Natural killer cell (primary cell): ENCODE results near the gene KPNA2. TPM values are rescaled to one million over a fixed set of nuclear protein-coding genes. Genes with fewer than 3 reads are reported as not detected.

Experiments used
- ATAC-seq, 3 donors: fragments of 150-1000 bp in 2 of 3; fragments of 200-7000 bp in 1 of 3; cut with Tn5 transposase; 1 replicate in 1 of 3; 2 replicates in 2 of 3; pipeline ENCODE4 v1.10.0; 2021; ENCODE audit warnings: mild to moderate bottlenecking in 2 of 3, moderate library complexity in 2 of 3
- DNase-seq, 2 donors: peaks; one replicate each; pipeline versions ENCODE4 v3.0.0 to v3.0.0-alpha.2; 2013 to 2021; ENCODE audit warnings: mixed read lengths in 1 of 2
- H3K27ac ChIP-seq: one replicate; pipeline ENCODE4 v1.5.1; 2013; ENCODE audit warnings: mild to moderate bottlenecking, low read length
- H3K27me3 ChIP-seq: one replicate; pipeline ENCODE4 v1.6.1; 2013; ENCODE audit warnings: low read length; ENCODE audit not compliant: control insufficient read depth, insufficient read depth
- H3K36me3 ChIP-seq: one replicate; pipeline ENCODE4 v1.6.1; 2013; ENCODE audit warnings: low read length; ENCODE audit not compliant: control insufficient read depth, insufficient read depth
- H3K4me1 ChIP-seq: one replicate; pipeline ENCODE4 v1.6.1; 2013; ENCODE audit warnings: low read length; ENCODE audit not compliant: control insufficient read depth, insufficient read depth
- H3K4me3 ChIP-seq: one replicate; pipeline ENCODE4 v1.5.1; 2013; ENCODE audit warnings: low read length
- H3K9me3 ChIP-seq: one replicate; pipeline ENCODE4 v1.6.1; 2013; ENCODE audit warnings: low read length; ENCODE audit not compliant: control insufficient read depth, insufficient read depth
- H3K27ac Mint-ChIP-seq, 2 donors: one replicate each; pipeline ENCODE4 v1.8.0; 2022; ENCODE audit warnings: mild to moderate bottlenecking in 2 of 2, mixed read lengths in 2 of 2, moderate library complexity in 1 of 2
- H3K27me3 Mint-ChIP-seq, 2 donors: one replicate each; pipeline ENCODE4 v1.8.0; 2022; ENCODE audit warnings: low read depth in 2 of 2, mixed read lengths in 2 of 2
- H3K36me3 Mint-ChIP-seq: one replicate; pipeline ENCODE4 v1.8.0; 2022; ENCODE audit warnings: mixed read lengths
- H3K4me1 Mint-ChIP-seq, 2 donors: one replicate each; pipeline ENCODE4 v1.8.0; 2022; ENCODE audit warnings: mixed read lengths in 2 of 2
- H3K4me3 Mint-ChIP-seq: one replicate; pipeline ENCODE4 v1.8.0; 2022; ENCODE audit warnings: mild to moderate bottlenecking, moderate library complexity, mixed read lengths
- H3K9me3 Mint-ChIP-seq, 2 donors: one replicate each; pipeline ENCODE4 v1.8.0; 2022; ENCODE audit warnings: mixed read lengths in 2 of 2
- CTCF ChIP-seq: fragments of 200-600 bp; IDR thresholded peaks from one replicate; pipeline ENCODE4 v1.8.0; 2022; ENCODE audit warnings: antibody characterized with exemption
- WGBS: methylation state at CpG from one replicate; pipeline ENCODE4 v1.1.7; 2013; ENCODE audit warnings: missing lambda C conversion rate; ENCODE audit not compliant: insufficient coverage; 5-methylcytosine and 5-hydroxymethylcytosine counted together
- intact Hi-C: fragments of 100-400 bp; cut with micrococcal nuclease; formaldehyde crosslinking; loops from one replicate; pipeline ENCODE4 v1.14.2; 2022
- total RNA-seq, 4 donors: library from RNA; stranded (reverse); fragments of 120-200 nt in 1 of 4; gene quantifications; one replicate each; pipeline versions ENCODE4 v1.2.3 to v1.2.4, GENCODE V29; 2013 to 2022

Gene KPNA2
- total RNA-seq, 3 donors from 2014 or later (not counting 1 experiment from before 2014, with no cell fraction given), result 45.1 to 52.8 (median 49.3) TPM

GRCh38 chr17:67993153-67993997, 42.2 kb upstream of the KPNA2 start:
- no peak for TF ChIP-seq CTCF
- under 1% methylated on average over 144 of the region's 144 CpGs for WGBS
- Mint-ChIP-seq H3K4me1 (peaks cover 35 to 38% of the 10 kb centered on the region in 2 donors), H3K9me3 (no peaks in the 10 kb centered on the region), H3K27me3 (peaks cover 5 to 20% of the 10 kb centered on the region in 2 donors), H3K27ac (peak overlapping the region; percentile 89 to 95), H3K36me3 (no peaks in the 10 kb centered on the region), H3K4me3 (peak overlapping the region; percentile 93)
- intact Hi-C loops, result loop anchor here (10.0 kb wide), 1 partner anchor 1331 kb away; the partner anchor contains the start of gene ABCA5
- peak overlapping the region; percentile 79 for H3K4me3 ChIP-seq
- ATAC-seq (peak; percentile 74 to 92 (median 80)), DNase-seq (peak; percentile 77 to 87)
- peaks cover 3% of the 10 kb centered on the region for H3K27me3 ChIP-seq
- H3K36me3 ChIP-seq, result no peaks in the 10 kb centered on the region
- H3K9me3 ChIP-seq, result no peaks in the 10 kb centered on the region
- peak overlapping the region; percentile 85 for H3K27ac ChIP-seq
- peaks cover 29% of the 10 kb centered on the region for H3K4me1 ChIP-seq

- Histone ChIP-seq H3K27me3 (peaks cover 3% of the 10 kb centered on the region), H3K36me3 (no peaks in the 10 kb centered on the region), H3K4me1 (peaks cover 29% of the 10 kb centered on the region), H3K9me3 (no peaks in the 10 kb centered on the region), H3K27ac (peak overlapping the region; percentile 85), H3K4me3 (peak overlapping the region; percentile 79)
- Mint-ChIP-seq H3K9me3 (no peaks in the 10 kb centered on the region), H3K27ac (peak overlapping the region; percentile 77 to 86), H3K4me1 (peaks cover 35 to 38% of the 10 kb centered on the region in 2 donors), H3K4me3 (peak overlapping the region; percentile 92), H3K36me3 (no peaks in the 10 kb centered on the region), H3K27me3 (peaks cover 5 to 23% of the 10 kb centered on the region in 2 donors)
- ATAC-seq (no peak), DNase-seq (no peak)
- intact Hi-C loops, result loop anchor here (10.0 kb wide), 1 partner anchor 1331 kb away; the partner anchor contains the start of gene ABCA5
- 6% methylated on average over 21 of the region's 21 CpGs for WGBS
- TF ChIP-seq CTCF, result no peak
Observed at GRCh38 chr17:67993998-67994361, 41.6 kb upstream of the KPNA2 start.

- H3K27ac Mint-ChIP-seq, result peak overlapping the region; percentile 77 to 86
- intact Hi-C loops, result loop anchor here (10.0 kb wide), 1 partner anchor 1330 kb away; the partner anchor contains the start of gene ABCA5
- TF ChIP-seq CTCF, result no peak
- Histone ChIP-seq H3K4me3 (peak overlapping the region; percentile 35), H3K9me3 (no peaks in the 10 kb centered on the region), H3K27ac (no peak overlapping the region), H3K36me3 (no peaks in the 10 kb centered on the region), H3K4me1 (peaks cover 29% of the 10 kb centered on the region), H3K27me3 (peaks cover 3% of the 10 kb centered on the region)
- ATAC-seq (no peak), DNase-seq (peak in 1 of 2 donors; percentile 14)
- H3K27me3 Mint-ChIP-seq, result peaks cover 5 to 23% of the 10 kb centered on the region in 2 donors
- 29% methylated on average over 5 of the region's 9 CpGs for WGBS
- no peaks in the 10 kb centered on the region for H3K36me3 Mint-ChIP-seq
- peak overlapping the region; percentile 92 for H3K4me3 Mint-ChIP-seq
- H3K9me3 Mint-ChIP-seq, result no peaks in the 10 kb centered on the region
- peaks cover 35 to 38% of the 10 kb centered on the region in 2 donors for H3K4me1 Mint-ChIP-seq
Observed at GRCh38 chr17:67994817-67995569, 40.5 kb upstream of the KPNA2 start.
